ENCODE measurements around the gene HEPACAM. TPM values are rescaled to one million over a fixed set of nuclear protein-coding genes. Genes with fewer than 3 reads are reported as not detected.

The HEPACAM gene
- total and polyA plus RNA-seq, 3 donors from 2014 or later = 0.24 to 0.75 (median 0.25) TPM

- H3K4me1 ChIP-seq = peaks cover 3% of the 10 kb centered on the region
- H3K36me3 ChIP-seq (ENCODE audit: low read depth, missing control alignments) = no peaks in the 10 kb centered on the region
- H3K27me3 ChIP-seq = no peaks in the 10 kb centered on the region
- TF ChIP-seq POLR2A (IDR thresholded peaks at IDR 0.05) (no peak), CTCF (IDR thresholded peaks at IDR 0.05) (no peak)
- no peak overlapping the region for H3K27ac ChIP-seq
- no peak for DNase-seq
- no peak overlapping the region for H3K4me3 ChIP-seq
- no peaks in the 10 kb centered on the region for H3K9me3 ChIP-seq
- intact Hi-C loops (cut with DNase I; ENCODE audit: low total_unique reads) = no loop called here
Measured at GRCh38 chr11:124916370-124916710, 19.5 kb downstream of the HEPACAM start.

- peaks cover 3% of the 10 kb centered on the region for H3K4me1 ChIP-seq
- no peaks in the 10 kb centered on the region for H3K9me3 ChIP-seq
- WGBS, 2 donors = 75 to 89% methylated on average over 3 of the region's 3 CpGs
- H3K27me3 ChIP-seq = no peaks in the 10 kb centered on the region
- intact Hi-C loops (cut with DNase I; ENCODE audit: low total_unique reads) = no loop called here
- TF ChIP-seq POLR2A (IDR thresholded peaks at IDR 0.05) (no peak), CTCF (IDR thresholded peaks at IDR 0.05) (no peak)
- no peak for DNase-seq
- H3K4me3 ChIP-seq = no peak overlapping the region
- no peak overlapping the region for H3K27ac ChIP-seq
- no peaks in the 10 kb centered on the region for H3K36me3 ChIP-seq (ENCODE audit: low read depth, missing control alignments)
Measured at GRCh38 chr11:124915541-124916369, 20.1 kb downstream of the HEPACAM start.

- H3K27me3 ChIP-seq = no peaks in the 10 kb centered on the region
- no peak for TF ChIP-seq POLR2A (IDR thresholded peaks at IDR 0.05)
- TF ChIP-seq CTCF (IDR thresholded peaks at IDR 0.05) = no peak
- H3K4me1 ChIP-seq = peaks cover 17% of the 10 kb centered on the region
- no peaks in the 10 kb centered on the region for H3K36me3 ChIP-seq (ENCODE audit: low read depth, missing control alignments)
- WGBS, 2 donors = 94 to 100% methylated on average over 1 of the region's 1 CpG
- H3K27ac ChIP-seq = no peak overlapping the region
- no peaks in the 10 kb centered on the region for H3K9me3 ChIP-seq
- H3K4me3 ChIP-seq = no peak overlapping the region
- DNase-seq = no peak
- intact Hi-C loops (cut with DNase I; ENCODE audit: low total_unique reads) = no loop called here
Measured at GRCh38 chr11:124902616-124903015, 33.2 kb downstream of the HEPACAM start.

- no peaks in the 10 kb centered on the region for H3K36me3 ChIP-seq (ENCODE audit: low read depth, missing control alignments)
- TF ChIP-seq CTCF (IDR thresholded peaks at IDR 0.05) (no peak), POLR2A (IDR thresholded peaks at IDR 0.05) (no peak)
- peaks cover 26% of the 10 kb centered on the region for H3K4me1 ChIP-seq
- DNase-seq = no peak
- H3K27me3 ChIP-seq = no peaks in the 10 kb centered on the region
- H3K4me3 ChIP-seq = no peak overlapping the region
- no peaks in the 10 kb centered on the region for H3K9me3 ChIP-seq
- WGBS, 2 donors = 80 to 91% methylated on average over 5 of the region's 5 CpGs
- intact Hi-C loops (cut with DNase I; ENCODE audit: low total_unique reads) = no loop called here
- H3K27ac ChIP-seq = no peak overlapping the region
Measured at GRCh38 chr11:124900464-124900863, 35.4 kb downstream of the HEPACAM start.
